NCI-H2171 treated with DMSO at 0.1 percent for 48 hours (cell line): ENCODE results near the gene LITAFD.
A peak's percentile ranks its signal among the peaks of the same experiment; 100 is the strongest.
"Not testable (repeated sequence)": the region's sequence is repeated elsewhere in the genome, so short reads cannot be mapped to it uniquely, and the experiment has no call there.

ENCODE experiments used
- DNase-seq: peaks from one replicate; lab custom pipeline; 2025; lab: John Stamatoyannopoulos, UW

Gene LITAFD

GRCh38 chr16:8858994-8859912, 22.9 kb upstream of the LITAFD start:
- no peak for DNase-seq

- DNase-seq = no peak
Observed at GRCh38 chr16:8859913-8860881, 22.0 kb upstream of the LITAFD start.

GRCh38 chr16:8861563-8862308, 20.4 kb upstream of the LITAFD start:
- DNase-seq = peak; percentile 51

- DNase-seq = no peak
Observed at GRCh38 chr16:8862309-8863130, 19.6 kb upstream of the LITAFD start.

- no peak for DNase-seq
Observed at GRCh38 chr16:8863594-8864424, 18.3 kb upstream of the LITAFD start.

GRCh38 chr16:8864480-8865110, 17.6 kb upstream of the LITAFD start:
- no peak for DNase-seq

DNA sequence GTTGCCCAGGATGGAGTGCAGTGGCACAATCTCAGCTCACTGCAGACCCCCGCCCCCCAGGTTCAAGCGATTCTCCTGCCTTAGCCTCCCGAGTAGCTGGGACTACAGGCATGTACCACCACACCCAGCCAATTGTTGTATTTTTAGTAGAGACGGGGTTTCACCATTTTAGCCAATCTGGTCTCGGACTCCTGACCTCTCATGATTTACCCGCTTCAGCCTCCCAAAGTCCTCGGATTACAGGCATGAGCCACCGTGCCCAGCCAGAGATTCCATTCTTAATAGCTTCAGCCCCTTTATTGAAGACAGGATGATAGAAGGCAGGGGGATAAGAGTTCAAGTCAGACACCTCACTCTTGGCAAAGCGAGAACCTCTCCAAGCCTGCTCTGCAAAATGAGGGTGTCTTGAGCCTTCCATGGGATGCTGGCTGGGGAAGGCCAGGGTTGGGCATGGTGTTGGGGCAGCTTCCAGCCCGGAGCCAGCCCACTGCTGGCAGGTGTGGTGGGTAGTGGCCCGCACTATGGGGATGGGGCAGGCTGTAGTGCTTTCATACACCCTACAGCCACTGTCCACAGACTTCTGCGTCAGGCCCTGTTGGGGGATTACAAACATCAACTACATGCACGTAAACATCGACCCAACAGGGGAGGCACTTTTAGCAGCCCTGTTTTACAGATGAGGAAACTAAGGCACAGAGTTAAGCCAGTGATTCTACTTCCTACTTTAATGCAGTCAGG, 16.8 kb upstream of the LITAFD start:
- no peak for DNase-seq

DNA sequence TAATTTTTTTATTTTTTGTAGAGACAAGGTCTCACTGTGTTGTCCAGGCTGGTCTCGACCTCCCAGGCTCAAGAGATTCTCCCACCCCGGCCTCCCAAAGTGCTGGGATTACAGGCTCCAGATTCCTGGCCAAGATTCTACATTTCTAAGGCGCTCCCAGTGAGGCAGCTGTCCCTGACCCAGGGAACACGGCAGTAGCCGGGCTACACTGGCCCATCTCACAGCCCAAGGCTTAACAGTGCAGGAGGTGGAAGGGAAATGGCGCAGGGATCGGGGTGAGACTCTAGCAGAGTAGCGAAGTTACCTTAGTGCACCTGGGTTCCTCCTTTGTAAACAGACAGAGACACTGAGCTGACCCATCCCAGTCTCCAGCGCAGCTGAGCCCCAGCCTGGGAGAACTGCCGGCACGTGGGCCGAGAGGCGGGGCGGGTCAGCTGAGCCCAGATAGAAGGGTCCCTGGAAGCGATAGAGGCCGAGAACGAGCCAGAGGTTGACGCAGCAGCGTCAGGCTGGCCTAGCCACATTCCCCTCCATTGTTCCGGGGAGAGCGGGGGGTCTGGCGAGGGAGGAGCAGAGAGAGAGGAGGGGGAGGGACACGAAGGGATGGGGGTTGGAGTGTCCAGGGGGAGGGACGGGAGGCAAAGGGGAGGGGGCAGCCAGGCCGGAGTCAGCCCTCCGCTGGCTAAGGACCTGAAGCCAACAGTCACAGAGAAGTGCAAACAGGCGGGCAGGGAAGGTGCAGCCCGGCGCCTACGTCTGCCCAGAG, 15.8 kb upstream of the LITAFD start:
- DNase-seq = no peak

DNA sequence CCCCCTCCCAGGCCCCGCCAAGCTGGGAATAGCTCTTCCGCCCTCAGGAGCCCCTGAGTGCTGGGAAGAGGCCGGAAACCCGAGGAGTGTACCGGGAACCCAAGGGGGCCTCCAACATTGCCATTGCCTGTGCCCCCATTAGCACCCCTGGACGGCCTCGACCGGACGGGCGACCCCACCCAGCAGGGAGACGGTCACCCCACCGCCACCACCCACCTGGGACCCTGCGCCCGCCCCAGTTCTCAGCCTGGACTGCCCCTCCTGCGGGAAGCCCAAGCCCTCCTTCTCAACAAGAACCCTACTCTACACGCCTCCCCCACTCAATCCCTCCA, 15.3 kb upstream of the LITAFD start:
- DNase-seq = no peak

DNA sequence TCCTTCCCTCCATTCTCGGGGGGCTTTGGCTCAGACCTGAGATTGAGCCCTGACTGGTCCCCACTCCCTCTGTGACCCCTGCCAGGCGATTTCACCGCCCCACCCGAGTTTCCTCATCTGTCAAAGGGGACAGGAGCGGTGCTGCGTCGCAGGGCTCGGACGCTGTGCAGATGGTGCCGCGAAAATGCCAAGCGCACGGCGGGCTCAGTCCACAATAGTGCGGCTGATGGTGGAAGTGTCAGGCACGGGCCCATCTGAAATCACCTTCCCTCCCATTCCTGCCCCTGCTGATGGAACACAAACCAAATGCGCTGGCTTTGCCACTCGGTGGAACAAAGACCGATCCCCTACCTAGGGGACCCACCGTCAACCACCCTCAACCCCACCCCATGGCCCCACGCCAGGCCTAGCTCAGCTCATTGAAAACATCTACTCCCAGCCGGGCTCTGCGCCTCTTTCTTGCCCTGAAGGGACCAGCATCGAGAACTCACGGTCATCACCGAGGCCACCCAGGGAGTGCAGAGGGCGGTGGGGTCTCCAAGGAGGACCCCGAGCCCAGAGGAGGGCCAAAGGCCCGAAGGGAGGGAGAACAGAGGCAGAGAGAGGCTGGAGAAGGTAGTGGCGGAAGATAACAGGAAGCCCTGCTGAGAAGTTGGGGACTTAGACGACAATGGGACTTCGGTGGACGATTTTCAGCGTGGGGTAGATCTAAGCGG, 14.8 kb upstream of the LITAFD start:
- peak; percentile 32 for DNase-seq

GRCh38 chr16:8867932-8868415, 14.2 kb upstream of the LITAFD start:
- DNase-seq = no peak

DNA sequence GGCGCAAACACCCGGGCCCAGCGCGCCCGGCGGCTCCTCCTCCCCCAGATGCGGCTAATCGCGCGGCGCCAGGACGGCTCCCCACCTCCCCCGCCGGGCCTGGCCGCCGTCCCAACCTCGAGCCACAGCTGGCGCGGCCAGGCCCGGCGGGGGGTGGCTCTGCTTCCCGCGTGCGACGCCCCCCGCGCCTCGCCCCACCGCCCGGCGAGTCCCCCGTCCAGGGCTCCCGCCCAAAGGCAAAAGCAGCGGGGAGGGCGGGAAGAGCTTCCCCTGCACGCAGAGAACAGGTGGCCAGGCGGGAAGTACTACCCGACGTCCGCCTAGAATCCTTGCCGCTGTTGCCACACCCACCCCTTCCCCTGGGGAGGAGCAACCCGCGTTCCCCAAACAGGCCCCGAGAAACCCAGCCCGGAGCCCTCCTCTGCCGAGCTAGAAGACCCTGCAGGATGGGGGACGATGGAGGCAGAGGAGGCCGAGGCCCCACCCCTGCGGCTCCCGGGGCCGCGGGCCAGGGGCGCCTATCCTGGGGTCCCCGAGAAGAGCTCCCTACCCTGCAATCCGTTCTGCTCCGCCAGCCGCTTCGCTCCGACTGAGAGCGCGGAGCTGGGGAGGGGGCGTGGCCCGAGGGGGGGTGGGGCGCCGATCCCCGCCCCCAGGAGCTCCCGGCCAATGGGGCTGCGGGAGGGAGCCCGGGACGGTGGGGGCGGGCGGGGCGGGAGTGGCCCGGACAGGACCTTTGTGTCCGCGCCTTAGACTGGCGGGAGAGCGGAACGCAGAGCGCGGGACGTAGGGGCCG, 13.5 kb upstream of the LITAFD start, which contains the start of gene CARHSP1:
CARHSP1 (minus strand) TSS at position 591 of the 796 bp plus-strand sequence. CDS start 9,678 bp downstream, outside the sequence.
- peak; percentile 96 for DNase-seq

DNA sequence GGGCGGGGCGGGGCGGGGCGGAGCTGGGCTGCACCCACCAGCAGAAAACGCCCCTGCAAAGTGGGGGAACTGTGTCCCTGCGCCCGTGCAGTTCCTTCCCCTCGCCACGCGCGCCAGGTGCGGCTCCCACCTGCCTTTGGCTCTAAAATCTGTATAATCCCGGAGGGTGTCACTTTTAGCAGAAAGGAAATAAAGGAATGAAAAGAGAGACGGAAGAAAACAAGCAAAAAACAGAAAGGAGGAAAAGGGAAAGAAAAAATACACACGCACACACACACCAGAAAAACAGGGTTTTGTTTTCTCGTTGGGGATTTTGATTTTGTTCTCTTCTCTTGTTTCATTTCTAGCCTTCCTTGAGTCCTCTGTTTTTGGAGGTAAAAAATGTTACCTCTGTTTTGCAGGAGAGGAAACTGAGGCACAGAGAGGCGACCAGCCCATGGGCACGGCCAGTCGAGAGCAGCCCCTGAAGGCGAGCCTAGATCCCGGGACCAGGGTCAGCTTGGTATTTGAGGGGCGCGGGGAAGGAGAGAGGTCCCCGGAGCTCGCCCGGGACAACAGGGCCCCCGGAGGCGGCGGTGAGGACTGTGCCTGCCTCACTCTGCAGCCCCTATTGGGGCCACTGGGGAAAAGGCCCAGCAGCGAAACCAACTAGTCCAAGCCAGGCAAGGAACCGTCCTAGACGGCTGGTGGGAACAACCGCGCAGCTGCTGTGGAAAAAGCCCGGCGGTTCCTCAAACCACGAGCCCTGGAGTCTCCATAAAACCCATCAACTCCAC, 12.8 kb upstream of the LITAFD start:
- DNase-seq = peak; percentile 94

- DNase-seq = not testable (repeated sequence)
Observed at GRCh38 chr16:8869988-8870241, 12.2 kb upstream of the LITAFD start.

DNA sequence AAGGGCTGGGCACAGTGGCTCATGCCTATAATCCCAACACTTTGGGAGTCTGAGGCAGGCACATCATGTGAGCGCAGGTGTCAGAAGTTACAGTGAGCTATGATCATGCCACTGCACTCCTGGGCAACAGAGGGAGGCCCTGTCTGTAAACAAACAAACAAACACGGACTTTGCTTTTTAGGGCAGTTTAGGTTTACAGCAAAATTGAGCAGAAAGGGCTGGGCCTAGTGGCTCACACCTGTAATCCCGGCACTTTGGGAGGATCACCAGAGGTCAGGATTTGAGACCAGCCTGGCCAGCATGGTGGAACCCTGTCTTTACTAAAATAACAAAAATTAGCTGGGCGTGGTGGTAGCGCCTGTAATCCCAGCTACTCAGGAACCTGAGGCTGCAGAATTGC, 10.1 kb upstream of the LITAFD start:
- DNase-seq = no peak
